Mammary epithelial cell (primary cell): Measurements from ENCODE around the gene KIF26B.

Experiments
- CTCF ChIP-seq, 2 donors: IDR thresholded peaks in 1 of 2; conservative IDR thresholded peaks in 1 of 2; 2 replicates each; pipeline ENCODE4 v1.5.1; 2011 to 2012; ENCODE audit warnings: inconsistent platforms in 2 of 2, low read length in 2 of 2, mild to moderate bottlenecking in 2 of 2, control low read depth in 1 of 2, low read depth in 1 of 2; ENCODE audit not compliant: insufficient read depth in 1 of 2; ENCODE audit errors: extremely low read depth in 1 of 2
- EZH2 ChIP-seq: IDR thresholded peaks from 2 replicates; pipeline ENCODE4 v1.6.1; 2012; ENCODE audit warnings: low read length, inconsistent platforms, borderline replicate concordance

GRCh38 chr1:245578771-245579170 lies 424.0 kb downstream of the KIF26B start:
- TF ChIP-seq EZH2 (no peak), CTCF (conservative IDR thresholded peaks at IDR 0.05 in 1 of 2, IDR thresholded peaks at IDR 0.05 in 1 of 2; ENCODE audit: extremely low read depth in 1 of 2, insufficient read depth in 1 of 2, low read depth in 1 of 2, low read length in 2 of 2) (no peak)
